Astrocyte of the cerebellum (primary cell): Measurements from ENCODE around the gene KIRREL3.

Source experiments
- DNase-seq: peaks from one replicate; pipeline ENCODE4 v3.0.0-alpha.2; 2011; ENCODE audit warnings: low read depth
- H3K4me3 ChIP-seq: 2 replicates; pipeline ENCODE4 v1.5.1; 2011; ENCODE audit warnings: mild to moderate bottlenecking, low read depth, low read length, moderate library complexity
- in situ Hi-C: cut with HindIII; loops from 2 replicates; pipeline ENCODE4 v1.10.0; 2017; ENCODE audit warnings: low sequenced_read_pairs
- TF ChIP-seq, protein P1 (sequence below): IDR thresholded peaks from 2 replicates; pipeline ENCODE4 v1.5.1; 2012; ENCODE audit warnings: low read length, low read depth, moderate library complexity, mild to moderate bottlenecking; ENCODE audit errors: missing control alignments

The KIRREL3 gene

DNA sequence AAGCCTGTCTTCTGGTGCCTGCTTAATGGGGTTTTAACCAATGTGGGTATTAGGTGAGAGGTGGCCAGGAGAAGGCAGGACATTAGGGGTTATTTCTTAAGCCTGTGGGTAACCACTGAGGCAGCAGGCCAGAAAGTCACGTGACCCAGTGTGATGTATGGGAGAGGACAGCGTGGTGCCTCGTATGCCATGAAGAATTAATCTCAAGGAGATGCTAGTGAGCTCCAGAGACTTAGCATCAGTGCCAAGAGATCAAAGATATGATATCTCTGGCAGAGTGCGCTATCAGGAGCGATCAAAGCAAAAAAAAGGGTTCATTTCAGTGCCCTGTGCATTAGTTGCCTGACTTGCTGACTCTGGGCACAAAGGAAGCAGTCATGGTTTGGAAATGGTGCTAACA, 275.5 kb downstream of the KIRREL3 start:
- in situ Hi-C loops, result no loop called here
- no peak overlapping the region for H3K4me3 ChIP-seq
- no peak for DNase-seq
- TF ChIP-seq, protein P1, sequence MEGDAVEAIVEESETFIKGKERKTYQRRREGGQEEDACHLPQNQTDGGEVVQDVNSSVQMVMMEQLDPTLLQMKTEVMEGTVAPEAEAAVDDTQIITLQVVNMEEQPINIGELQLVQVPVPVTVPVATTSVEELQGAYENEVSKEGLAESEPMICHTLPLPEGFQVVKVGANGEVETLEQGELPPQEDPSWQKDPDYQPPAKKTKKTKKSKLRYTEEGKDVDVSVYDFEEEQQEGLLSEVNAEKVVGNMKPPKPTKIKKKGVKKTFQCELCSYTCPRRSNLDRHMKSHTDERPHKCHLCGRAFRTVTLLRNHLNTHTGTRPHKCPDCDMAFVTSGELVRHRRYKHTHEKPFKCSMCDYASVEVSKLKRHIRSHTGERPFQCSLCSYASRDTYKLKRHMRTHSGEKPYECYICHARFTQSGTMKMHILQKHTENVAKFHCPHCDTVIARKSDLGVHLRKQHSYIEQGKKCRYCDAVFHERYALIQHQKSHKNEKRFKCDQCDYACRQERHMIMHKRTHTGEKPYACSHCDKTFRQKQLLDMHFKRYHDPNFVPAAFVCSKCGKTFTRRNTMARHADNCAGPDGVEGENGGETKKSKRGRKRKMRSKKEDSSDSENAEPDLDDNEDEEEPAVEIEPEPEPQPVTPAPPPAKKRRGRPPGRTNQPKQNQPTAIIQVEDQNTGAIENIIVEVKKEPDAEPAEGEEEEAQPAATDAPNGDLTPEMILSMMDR, result no peak

DNA sequence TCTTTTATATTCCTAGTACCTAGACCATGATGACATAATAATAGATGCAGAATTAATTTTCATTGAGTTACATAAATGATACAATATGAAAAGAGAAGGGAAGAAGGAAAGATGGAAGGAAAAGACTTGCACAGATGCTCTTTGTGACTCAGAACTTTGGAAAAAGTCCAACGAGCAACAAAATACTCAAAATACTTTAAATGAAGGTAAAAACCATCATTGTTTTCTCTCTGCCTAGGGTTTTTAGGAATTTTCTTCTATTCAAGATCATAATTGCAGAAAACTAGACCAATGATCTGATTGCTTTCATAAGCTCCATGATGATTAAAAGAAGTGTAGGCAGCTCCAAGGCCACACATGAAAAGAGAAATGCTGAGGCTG, 276.9 kb downstream of the KIRREL3 start:
- TF ChIP-seq, protein P1, result no peak
- in situ Hi-C loops, result no loop called here
- peak; percentile 40 for DNase-seq
- no peak overlapping the region for H3K4me3 ChIP-seq

DNA sequence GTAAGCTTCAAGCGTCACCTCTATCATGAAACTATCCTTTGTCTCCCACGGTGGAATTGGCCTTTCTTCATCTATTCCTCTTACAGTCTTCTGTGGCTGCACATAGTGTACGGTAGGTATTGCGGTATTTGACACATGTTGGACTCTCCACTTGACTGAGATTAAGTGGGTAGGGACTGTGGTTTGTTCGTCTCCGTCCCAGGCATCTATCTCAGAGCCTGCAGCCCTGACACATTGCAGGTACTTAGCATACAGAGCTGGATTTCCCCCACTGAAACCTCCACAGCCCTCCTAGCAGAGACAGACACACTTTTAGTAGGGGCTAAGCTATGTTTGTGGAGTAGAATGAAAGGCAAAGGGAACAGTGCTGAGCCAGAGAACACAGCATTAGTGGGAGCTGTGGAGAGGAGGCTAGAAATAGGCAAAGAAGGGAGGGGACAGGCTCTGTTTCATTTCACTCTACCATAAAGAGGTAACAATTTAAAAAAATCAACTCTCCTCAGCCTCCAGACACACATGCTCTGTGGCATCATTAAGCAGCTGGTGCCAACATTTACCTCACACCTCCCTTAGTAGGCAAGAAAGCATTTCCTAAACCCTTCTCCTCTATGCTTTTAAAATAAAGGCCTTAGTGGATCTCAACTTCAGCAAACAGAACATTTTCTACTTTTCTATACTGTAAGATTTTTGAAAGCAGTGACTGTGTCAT, 277.5 kb downstream of the KIRREL3 start:
- no peak overlapping the region for H3K4me3 ChIP-seq
- TF ChIP-seq, protein P1, result no peak
- no peak for DNase-seq
- in situ Hi-C loops, result no loop called here

DNA sequence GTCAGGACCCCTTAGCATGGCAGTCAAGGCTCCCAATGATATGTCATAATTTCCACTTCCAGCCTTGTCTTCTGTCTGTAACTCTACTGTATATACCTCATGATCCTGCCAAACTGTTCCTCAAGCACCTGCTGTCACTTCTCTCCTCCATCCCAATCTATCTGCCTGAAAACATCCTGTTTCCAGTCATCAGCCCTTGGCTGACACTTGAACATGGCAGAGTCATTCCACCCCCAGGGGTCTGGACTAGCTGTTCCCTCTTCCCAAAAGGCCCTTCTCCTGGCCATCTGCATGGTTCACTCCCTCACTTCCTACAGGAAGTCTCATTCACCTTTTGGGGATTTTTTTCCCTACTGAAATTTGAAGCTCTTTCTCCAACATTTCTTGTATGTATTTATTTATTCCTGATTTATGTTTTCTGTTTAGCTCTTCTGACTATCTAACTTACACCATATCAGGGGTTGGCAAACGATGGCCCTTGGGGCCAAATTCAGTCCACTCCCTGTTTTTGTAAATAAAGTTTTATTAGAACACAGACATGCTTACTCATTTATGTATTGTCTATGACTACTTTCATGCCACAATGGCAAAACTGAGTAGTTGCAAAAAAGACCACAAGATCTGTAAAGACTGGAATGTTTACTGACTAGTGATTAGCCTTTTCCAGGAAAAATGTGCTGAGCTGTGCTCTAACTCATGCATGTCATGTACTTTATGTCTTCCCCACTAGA, 278.4 kb downstream of the KIRREL3 start:
- no peak overlapping the region for H3K4me3 ChIP-seq
- TF ChIP-seq, protein P1, result no peak
- in situ Hi-C loops, result no loop called here
- DNase-seq, result no peak

DNA sequence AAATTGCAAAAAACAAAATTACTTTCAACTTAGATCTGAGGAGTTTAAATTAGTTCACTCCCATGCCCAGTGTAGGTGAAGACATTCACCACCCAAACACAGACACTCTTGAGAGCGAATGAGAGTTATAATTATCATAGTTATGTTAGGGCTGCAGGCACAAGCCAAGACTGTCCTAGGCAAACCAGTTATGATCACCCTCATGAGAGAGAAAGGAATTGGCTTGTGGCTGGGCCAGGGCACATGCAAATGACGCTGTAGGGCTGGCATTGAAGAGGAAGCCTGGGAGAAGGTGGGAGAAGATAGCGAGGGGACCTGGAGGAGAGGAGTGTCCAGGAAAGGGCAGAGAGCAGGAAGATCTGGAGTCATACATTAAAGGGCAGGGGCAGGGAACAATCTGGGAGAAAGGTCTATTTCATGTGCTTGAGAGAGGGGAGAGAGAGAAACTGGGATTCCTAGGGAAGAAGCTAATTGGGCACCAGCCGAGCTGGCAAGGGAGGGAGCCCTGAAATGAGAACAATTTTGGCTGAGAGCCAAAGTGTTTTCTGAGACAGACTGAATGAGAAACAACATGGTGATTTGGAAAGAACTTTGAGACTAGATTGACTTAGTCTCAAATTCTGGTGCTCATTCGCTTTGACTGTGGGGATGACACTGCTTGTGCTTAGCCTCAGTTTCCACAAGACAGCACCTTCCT, 279.9 kb downstream of the KIRREL3 start:
- in situ Hi-C loops, result no loop called here
- TF ChIP-seq, protein P1, result no peak
- H3K4me3 ChIP-seq, result no peak overlapping the region
- no peak for DNase-seq

DNA sequence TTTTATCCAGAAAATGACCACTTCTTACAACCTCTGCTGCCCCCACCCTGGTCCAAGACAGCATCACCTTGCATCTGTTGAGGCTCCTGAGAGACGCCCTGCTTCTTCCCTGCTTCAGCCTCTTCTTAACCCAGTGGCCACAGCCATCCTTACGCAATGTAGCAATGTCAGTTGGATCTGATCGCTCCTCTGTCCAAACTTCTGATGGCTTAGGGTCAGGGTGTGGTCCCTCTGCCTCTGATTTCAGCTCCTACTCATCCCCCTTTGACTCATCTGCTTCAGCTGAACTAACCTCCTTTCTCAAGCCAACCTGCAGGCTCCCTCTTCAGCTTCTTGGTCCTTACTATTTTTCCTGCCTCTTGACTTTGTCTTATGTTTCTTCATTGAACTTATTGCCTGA, 280.8 kb downstream of the KIRREL3 start:
- no peak for DNase-seq
- in situ Hi-C loops, result no loop called here
- TF ChIP-seq, protein P1, result no peak
- H3K4me3 ChIP-seq, result no peak overlapping the region
